ENCODE results near the gene SHISA2.

SHISA2 gene

DNA sequence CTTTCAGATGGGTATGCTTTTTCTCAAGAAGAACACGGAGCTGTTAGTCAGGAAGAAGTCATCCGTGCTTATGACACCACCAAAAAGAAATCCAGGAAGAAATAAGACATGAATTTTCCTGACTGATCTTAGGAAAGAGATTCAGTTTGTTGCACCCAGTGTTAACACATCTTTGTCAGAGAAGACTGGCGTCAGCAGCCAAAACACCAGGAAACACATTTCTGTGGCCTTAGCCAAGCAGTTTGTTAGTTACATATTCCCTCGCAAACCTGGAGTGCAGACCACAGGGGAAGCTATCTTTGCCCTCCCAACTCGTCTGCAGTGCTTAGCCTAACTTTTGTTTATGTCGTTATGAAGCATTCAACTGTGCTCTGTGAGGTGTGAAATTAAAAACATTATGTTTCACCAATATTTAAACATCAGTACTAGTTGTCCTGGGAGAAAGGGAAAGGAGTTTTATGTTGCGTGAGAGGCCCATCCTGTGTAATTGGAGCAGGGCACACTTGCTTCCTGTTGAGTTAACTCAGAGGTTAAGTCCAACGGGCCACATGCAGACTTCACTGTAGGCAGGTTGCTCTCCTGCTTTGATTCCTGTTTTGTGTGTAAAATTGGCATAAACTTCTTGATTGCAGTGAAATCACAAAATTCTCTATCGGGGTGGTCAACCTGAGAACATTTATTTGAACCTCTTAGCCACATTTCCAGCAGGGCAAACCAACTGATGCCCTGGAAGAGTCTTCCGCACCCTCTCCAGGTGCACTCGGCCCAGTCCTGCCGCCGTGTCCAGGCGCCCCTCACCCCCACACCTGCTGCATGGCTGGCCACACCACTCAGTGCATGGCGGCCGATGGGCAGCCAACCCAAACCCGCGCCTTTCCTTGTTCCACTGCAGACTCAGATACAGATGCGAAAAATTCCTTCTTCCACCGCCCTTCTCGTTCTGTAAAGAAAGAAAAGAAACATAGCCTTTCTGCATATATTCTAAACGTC lies 31.6 kb downstream of the SHISA2 start:
- in situ Hi-C loops (cut with HindIII; ENCODE audit: low sequenced_read_pairs): no loop called here

DNA sequence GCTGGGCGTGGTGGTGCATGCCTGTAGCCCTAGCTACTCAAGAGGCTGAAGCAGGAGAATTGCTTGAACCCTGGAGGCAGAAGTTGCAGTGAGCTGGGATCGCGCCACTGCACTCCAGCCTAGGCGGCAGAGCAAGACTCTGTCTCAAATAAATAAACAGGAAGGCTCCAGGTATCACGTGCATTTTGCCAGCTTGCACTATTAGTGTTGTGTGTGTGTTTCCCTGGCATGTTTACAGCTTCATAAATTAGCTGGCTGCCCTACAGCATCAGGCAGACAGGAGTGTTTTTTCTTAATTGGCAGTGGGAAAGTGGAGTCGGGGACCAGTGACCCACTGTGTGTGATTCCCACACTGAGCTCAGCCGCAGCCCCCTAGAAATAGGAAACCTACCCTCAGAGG lies 32.6 kb downstream of the SHISA2 start:
- in situ Hi-C loops (cut with HindIII; ENCODE audit: low sequenced_read_pairs): no loop called here

DNA sequence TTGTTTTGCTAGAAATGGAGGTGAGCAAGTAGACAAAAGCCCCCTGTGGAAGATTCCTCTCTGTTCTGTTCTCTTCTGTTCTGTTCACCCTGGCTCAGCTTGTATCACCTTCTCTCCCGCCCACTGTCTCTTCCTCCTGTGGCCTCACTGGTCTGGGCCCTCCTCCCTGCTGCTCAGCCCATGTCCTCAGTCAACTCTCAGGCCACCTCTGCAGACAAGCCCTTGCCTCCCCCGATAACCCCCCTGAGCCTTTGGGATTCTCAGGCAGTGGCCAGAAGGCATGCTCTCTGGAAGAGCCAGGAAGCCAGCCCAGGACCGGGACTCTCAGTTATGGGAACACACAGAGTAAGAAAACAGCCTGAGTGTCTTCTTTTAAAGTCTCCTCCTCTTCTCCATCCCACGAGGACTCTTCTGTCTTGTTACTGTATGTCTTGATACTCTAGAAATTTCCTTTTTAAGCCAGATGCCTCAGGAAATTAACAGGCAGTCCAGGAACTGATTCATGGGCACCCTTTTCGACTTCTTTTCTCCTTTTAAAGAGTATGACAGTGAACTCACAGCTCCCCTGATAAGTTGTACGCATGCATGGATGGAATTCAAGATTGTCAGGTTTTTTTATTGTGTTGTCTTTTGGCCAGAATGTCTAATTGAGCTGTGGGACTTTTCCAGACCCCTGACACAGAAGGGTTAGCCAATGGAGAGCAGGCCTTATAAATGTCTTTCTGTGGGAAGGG lies 33.7 kb downstream of the SHISA2 start:
- in situ Hi-C loops (cut with HindIII; ENCODE audit: low sequenced_read_pairs): no loop called here

DNA sequence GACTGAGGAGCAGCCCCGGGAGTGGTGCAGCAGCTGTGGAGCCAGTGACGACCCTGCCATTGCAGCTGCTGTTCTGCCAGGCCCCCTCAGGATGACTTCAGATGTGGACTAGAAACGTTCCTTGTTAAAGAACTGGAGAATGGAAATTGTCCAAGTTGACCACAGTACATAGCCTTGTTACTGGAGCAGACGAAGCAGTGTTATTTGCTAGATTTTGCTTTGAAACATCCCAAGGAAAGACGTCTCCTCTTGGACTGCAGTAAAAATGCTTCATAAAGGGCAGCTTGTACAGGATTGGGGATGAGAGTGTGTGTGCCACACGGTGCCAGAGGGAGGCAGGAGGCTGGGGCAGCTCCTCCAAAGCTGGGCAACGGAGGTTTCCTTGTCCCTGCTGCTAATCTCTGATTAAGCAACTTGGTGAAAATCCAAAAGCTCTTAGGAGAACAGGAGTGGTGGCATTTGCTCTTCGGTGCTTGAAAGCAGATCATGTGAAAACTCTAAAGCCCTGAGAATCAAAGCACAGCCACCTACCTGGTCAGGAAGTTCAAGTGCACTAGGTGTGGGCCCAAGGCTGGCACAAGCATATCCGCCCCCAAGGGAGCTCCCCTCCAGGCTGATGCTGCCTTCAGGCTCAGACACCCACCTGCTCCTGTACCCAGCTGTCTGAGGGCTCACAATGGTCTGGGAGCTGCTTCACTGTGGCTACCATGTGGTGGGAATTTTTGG lies 34.5 kb downstream of the SHISA2 start:
- in situ Hi-C loops (cut with HindIII; ENCODE audit: low sequenced_read_pairs): no loop called here

DNA sequence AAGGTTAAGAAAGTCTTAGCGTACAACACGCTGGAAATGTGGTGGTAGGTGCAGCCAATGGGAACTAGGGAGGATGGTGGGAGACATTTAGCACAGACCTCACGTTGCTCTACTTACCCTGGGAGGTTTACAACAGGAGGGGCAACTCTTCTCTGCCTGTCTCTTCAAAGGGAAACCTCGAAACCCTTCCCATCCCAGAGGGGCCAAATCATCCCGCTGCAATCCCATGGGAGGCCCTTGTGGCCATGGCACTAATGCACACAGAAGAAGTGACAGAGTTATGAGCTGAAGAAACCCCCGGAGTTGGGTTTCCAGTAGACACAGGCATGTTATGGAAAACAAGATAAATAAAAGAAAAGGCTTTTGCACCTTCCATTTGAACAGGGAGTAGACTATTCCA lies 35.6 kb downstream of the SHISA2 start:
- in situ Hi-C loops (cut with HindIII; ENCODE audit: low sequenced_read_pairs): no loop called here

DNA sequence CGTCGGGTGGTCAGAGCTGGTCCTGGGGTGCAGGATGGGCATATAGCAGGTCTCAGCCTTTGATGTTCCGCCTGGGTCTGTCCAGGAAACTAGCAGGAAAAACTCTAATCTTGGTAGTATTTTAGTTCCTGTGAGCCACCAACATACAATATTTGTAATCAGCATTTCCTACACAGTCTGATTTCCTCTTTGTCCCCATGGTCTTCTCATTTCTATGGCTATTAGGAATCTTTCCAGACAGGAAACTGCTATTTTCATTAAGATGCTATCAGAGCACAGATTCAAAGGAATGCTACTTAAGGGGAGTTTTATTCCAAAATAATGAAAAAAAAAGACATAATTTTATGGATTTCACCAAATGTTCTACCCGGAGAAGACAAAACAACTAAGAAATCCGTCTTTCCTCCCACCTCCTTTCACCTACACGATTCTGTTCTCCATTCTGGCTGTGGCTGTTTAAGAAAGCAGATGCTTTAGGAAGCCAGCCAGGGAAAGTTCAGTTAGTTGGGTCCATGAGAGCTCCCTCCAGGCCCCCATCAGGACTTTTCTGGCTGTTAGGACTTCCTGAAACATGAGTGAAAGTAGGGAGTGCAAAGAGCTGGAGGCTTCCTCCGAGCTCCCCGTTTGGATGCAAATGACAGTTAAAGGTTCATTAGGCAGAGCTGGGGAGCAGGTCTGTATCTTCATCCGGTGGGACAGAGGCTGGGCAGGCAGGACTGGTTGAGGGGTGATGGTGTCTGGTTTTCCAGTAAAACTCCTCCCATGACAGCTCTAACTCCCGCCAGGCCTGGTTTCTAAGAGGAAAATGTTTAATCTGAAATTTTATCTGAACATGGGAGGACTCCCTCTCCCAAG lies 36.3 kb downstream of the SHISA2 start:
- in situ Hi-C loops (cut with HindIII; ENCODE audit: low sequenced_read_pairs): no loop called here

DNA sequence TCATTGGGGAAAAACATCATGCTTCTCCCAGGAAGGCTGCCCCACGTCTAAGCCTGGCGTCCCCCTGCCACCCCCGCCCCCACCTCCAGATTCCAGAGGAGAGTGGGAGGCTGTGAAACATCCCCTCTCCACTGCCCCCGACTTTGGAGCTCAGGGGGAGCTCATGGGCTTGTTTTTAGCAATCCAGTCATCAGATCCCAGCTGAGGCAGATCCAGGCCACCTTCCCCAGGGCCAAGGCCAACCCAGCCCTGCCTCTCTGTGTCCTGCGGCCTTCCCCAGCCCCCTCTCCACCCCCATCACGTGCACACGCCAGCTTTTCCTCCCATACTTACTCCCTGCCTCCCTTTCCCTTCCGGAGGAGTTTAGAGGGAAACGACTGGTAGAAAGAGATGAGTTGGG lies 38.8 kb downstream of the SHISA2 start:
- in situ Hi-C loops (cut with HindIII; ENCODE audit: low sequenced_read_pairs): no loop called here

DNA sequence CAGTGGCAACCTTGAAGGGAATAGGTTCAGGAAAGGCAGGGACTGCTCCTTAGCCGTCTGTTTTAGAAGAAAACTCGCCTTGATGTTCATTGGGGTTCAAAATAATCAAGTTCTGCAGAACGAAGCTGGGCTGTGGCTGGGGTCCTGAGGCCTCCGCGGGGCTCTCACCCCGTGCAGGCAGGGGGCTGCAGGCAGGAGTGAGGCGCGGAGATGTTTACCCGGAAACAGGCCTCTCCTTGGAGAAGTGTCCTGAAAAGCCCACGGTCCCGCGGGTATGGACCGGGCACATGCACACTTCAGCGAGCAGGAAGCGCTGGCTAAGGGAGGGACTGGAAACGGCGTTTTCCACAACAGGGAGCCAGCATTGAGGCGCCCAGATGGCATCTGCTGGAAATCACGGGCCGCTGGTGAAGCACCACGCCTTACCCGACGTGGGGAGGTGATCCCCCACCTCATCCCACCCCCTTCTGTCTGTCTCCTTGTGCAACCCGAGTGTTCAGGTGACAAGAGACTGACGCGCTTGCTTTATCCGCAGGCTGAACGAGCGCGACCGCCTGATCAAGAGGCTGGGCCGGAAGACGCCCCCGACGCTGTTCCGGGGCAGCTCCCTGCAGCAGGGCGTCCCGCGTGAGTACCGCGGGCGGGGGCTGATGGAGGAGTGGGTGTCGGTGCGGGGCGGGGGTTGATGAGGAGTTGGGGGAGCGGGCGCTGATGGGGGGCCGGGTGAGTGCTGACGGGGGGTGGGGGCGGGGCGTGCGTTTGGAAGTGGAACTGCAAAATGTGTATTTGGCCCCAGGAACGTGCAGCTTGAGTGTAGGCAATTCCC lies 39.6 kb downstream of the SHISA2 start:
- in situ Hi-C loops (cut with HindIII; ENCODE audit: low sequenced_read_pairs): no loop called here

DNA sequence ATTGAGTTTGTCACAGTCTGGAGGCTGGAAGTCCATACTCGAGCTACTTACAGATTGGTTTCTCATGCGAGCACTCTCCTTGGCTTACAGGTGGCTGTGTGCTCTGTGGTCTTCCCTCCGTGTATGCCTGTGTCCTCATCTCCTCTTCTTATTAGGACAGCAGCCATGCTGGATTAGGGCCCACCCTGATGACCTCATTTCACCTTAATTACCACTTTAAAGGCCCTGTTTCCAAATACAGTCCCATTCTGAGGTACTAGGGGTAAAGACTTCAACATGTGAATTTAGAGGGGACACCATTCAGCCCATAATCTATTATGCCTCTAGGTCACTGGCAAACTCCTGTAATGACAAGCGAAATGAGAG lies 40.6 kb downstream of the SHISA2 start:
- in situ Hi-C loops (cut with HindIII; ENCODE audit: low sequenced_read_pairs): no loop called here

DNA sequence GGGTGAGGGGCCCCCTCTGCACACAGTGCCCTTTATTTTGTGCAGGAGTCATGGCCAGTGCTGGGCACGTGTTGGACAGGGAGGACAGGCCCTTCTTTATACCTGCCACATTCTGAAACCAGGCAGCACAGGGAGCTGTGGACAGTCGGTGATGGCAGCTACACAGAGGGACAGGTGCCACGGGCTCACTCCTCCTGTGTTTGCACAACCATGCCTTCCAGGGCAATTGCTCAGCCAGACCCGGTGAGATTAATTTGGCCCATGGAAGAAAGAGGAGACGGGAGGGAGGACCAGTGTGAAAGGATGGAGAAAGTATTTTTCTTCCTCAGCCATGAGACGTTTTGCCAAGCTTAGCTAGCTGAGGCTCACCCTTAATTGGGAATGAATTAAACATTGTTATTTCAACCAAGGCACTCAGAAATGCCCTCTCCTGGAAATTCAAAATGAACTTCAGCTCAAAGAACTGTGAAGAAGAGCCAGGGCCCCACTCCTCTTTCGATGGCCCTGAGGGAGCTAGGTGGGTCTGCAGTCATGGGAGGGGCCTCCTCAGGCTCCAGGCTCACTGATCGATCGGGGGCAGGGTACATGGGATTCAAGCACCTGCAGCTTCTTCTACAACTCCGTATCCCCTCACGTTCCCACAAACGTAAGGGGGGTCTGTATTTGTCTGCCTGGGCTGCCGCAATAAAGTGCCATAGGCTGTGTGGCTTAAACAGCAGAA lies 41.2 kb downstream of the SHISA2 start:
- in situ Hi-C loops (cut with HindIII; ENCODE audit: low sequenced_read_pairs): no loop called here

DNA sequence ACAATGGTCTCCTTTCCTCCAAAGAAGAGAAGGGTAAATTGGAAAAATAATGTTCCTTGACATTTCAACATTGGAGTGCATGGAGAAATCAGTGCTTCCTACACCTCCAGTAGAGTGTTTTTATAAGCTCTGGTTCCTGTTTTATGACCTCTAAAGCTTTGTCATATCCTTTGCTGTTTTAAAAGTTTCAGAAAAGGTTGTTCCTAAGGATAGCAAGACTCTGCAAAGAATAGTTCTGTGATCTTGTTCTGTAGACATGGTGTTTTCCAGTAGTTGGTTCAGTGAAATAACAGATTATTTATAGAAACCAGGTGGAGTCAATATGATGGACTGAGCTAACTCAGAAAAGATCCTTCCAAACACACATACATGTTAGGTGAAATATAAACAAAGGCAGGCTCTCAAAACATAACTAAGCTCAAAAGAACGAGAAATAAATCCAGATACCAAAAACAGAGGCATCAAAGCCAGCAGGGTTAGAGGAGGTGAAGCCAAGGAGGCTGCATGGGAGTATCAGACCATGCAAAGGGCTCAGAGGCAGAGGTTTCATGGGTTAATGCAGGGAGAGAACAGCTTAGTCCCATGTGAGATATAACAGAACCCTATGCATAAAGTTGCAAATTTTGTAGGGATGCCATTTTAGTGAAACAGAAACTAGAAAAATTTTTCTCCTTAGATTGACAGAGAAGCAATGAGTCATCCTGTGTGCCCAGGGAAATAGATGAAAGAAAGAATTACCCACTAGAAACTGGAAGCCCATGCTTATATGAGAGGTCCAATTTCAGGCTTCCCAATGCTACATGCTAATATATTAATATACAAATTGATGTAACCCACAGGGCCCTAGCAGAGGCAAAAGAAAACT lies 44.3 kb downstream of the SHISA2 start:
- in situ Hi-C loops (cut with HindIII; ENCODE audit: low sequenced_read_pairs): no loop called here

Measured in DLD1 (cell line).